Measurements from ENCODE around the gene ZNF346. TPM values are rescaled to one million over a fixed set of nuclear protein-coding genes. Genes with fewer than 3 reads are reported as not detected.
A peak's percentile ranks its signal among the peaks of the same experiment; 100 is the strongest.

Gene ZNF346
- total RNA-seq, 1 experiment from 2014 or later, result 9.0 TPM

GRCh38 chr5:177004961-177005360, 17.5 kb upstream of the ZNF346 start:
- DNase-seq (ENCODE audit: low read depth, low spot score), result no peak
- in situ Hi-C loops (cut with HindIII; ENCODE audit: low pct_unique_long_range_greater_than_20kb, low sequenced_read_pairs), result no loop called here

- peak; percentile 26 for DNase-seq (ENCODE audit: low read depth, low spot score)
- in situ Hi-C loops (cut with HindIII; ENCODE audit: low pct_unique_long_range_greater_than_20kb, low sequenced_read_pairs), result no loop called here
These were observed 16.8 kb upstream of the ZNF346 start for GRCh38 chr5:177005619-177006264.

- in situ Hi-C loops (cut with HindIII; ENCODE audit: low pct_unique_long_range_greater_than_20kb, low sequenced_read_pairs), result no loop called here
- peak; percentile 85 for DNase-seq (ENCODE audit: low read depth, low spot score)
These were observed 16.1 kb upstream of the ZNF346 start, which contains the start of gene UIMC1 for GRCh38 chr5:177006265-177006972. Gene UIMC1, minus strand, starts transcription at chr5:177006779. Its CDS starts 24,164 bp downstream, at chr5:176982615.

- in situ Hi-C loops (cut with HindIII; ENCODE audit: low pct_unique_long_range_greater_than_20kb, low sequenced_read_pairs), result no loop called here
- no peak for DNase-seq (ENCODE audit: low read depth, low spot score)
These were observed 13.8 kb upstream of the ZNF346 start for GRCh38 chr5:177008716-177009115.

GRCh38 chr5:177010153-177010552, 12.3 kb upstream of the ZNF346 start:
- in situ Hi-C loops (cut with HindIII; ENCODE audit: low pct_unique_long_range_greater_than_20kb, low sequenced_read_pairs), result no loop called here
- no peak for DNase-seq (ENCODE audit: low read depth, low spot score)

- in situ Hi-C loops (cut with HindIII; ENCODE audit: low pct_unique_long_range_greater_than_20kb, low sequenced_read_pairs), result no loop called here
- no peak for DNase-seq (ENCODE audit: low read depth, low spot score)
These were observed 7.3 kb upstream of the ZNF346 start for GRCh38 chr5:177015156-177015555.

- no peak for DNase-seq (ENCODE audit: low read depth, low spot score)
- in situ Hi-C loops (cut with HindIII; ENCODE audit: low pct_unique_long_range_greater_than_20kb, low sequenced_read_pairs), result no loop called here
These were observed 4.2 kb upstream of the ZNF346 start for GRCh38 chr5:177018341-177018740.

GRCh38 chr5:177020033-177020432, 2.5 kb upstream of the ZNF346 start:
- in situ Hi-C loops (cut with HindIII; ENCODE audit: low pct_unique_long_range_greater_than_20kb, low sequenced_read_pairs), result no loop called here
- no peak for DNase-seq (ENCODE audit: low read depth, low spot score)

GRCh38 chr5:177023303-177023664, 788 bp downstream of the ZNF346 start:
- in situ Hi-C loops (cut with HindIII; ENCODE audit: low pct_unique_long_range_greater_than_20kb, low sequenced_read_pairs), result no loop called here
- DNase-seq (ENCODE audit: low read depth, low spot score), result no peak

GRCh38 chr5:177024559-177024958, 2.1 kb downstream of the ZNF346 start:
- DNase-seq (ENCODE audit: low read depth, low spot score), result no peak

GRCh38 chr5:177025101-177025601, 2.7 kb downstream of the ZNF346 start:
- no peak for DNase-seq (ENCODE audit: low read depth, low spot score)
- in situ Hi-C loops (cut with HindIII; ENCODE audit: low pct_unique_long_range_greater_than_20kb, low sequenced_read_pairs), result no loop called here

More at GRCh38 chr5:177024559-177024958, 2.1 kb downstream of the ZNF346 start:
- in situ Hi-C loops (cut with HindIII; ENCODE audit: low pct_unique_long_range_greater_than_20kb, low sequenced_read_pairs), result no loop called here

GRCh38 chr5:177027665-177028064, 5.2 kb downstream of the ZNF346 start:
- in situ Hi-C loops (cut with HindIII; ENCODE audit: low pct_unique_long_range_greater_than_20kb, low sequenced_read_pairs), result no loop called here
- DNase-seq (ENCODE audit: low read depth, low spot score), result no peak

- in situ Hi-C loops (cut with HindIII; ENCODE audit: low pct_unique_long_range_greater_than_20kb, low sequenced_read_pairs), result no loop called here
- DNase-seq (ENCODE audit: low read depth, low spot score), result no peak
These were observed 7.0 kb downstream of the ZNF346 start for GRCh38 chr5:177029498-177029897.

GRCh38 chr5:177035976-177036375, 13.5 kb downstream of the ZNF346 start:
- DNase-seq (ENCODE audit: low read depth, low spot score), result no peak
- in situ Hi-C loops (cut with HindIII; ENCODE audit: low pct_unique_long_range_greater_than_20kb, low sequenced_read_pairs), result no loop called here

- no peak for DNase-seq (ENCODE audit: low read depth, low spot score)
- in situ Hi-C loops (cut with HindIII; ENCODE audit: low pct_unique_long_range_greater_than_20kb, low sequenced_read_pairs), result no loop called here
These were observed 13.9 kb downstream of the ZNF346 start for GRCh38 chr5:177036443-177036842.

- DNase-seq (ENCODE audit: low read depth, low spot score), result no peak
- in situ Hi-C loops (cut with HindIII; ENCODE audit: low pct_unique_long_range_greater_than_20kb, low sequenced_read_pairs), result no loop called here
These were observed 14.4 kb downstream of the ZNF346 start for GRCh38 chr5:177036921-177037320.

GRCh38 chr5:177040814-177041420, 18.4 kb downstream of the ZNF346 start:
- in situ Hi-C loops (cut with HindIII; ENCODE audit: low pct_unique_long_range_greater_than_20kb, low sequenced_read_pairs), result no loop called here
- no peak for DNase-seq (ENCODE audit: low read depth, low spot score)

GRCh38 chr5:177041936-177042335, 19.4 kb downstream of the ZNF346 start:
- in situ Hi-C loops (cut with HindIII; ENCODE audit: low pct_unique_long_range_greater_than_20kb, low sequenced_read_pairs), result no loop called here
- DNase-seq (ENCODE audit: low read depth, low spot score), result no peak

- no peak for DNase-seq (ENCODE audit: low read depth, low spot score)
- in situ Hi-C loops (cut with HindIII; ENCODE audit: low pct_unique_long_range_greater_than_20kb, low sequenced_read_pairs), result no loop called here
These were observed 20.6 kb downstream of the ZNF346 start for GRCh38 chr5:177043114-177043513.

Measured in SK-MEL-5 (cell line).